Endothelial cell of umbilical vein (primary cell): Measurements from ENCODE around the gene GABBR2. TPM values are rescaled to one million over a fixed set of nuclear protein-coding genes. Genes with fewer than 3 reads are reported as not detected.

ENCODE experiments used
- BruUV-seq: library from RNA; stranded (reverse); fragments of 400-500 nt; replicated peaks from 2 replicates; lab custom pipeline; 2021; lab: Mats Ljungman, UMichigan
- CTCF ChIA-PET: fragments of 300-600, 350-600 bp; sonication (Branson Sonifier 250); formaldehyde crosslinking; loops from one replicate; lab custom pipeline; 2021; ENCODE audit warnings: antibody characterized with exemption, inconsistent platforms; lab: Charles Lee
- POLR2A ChIA-PET: fragments of 300-600, 350-600 bp; sonication (Branson Sonifier 250); formaldehyde crosslinking; loops from one replicate; lab custom pipeline; 2021; ENCODE audit warnings: antibody characterized with exemption, inconsistent platforms; lab: Charles Lee
- DNase-seq: peaks from one replicate; pipeline ENCODE4 v3.0.0-alpha.2; 2011; ENCODE audit warnings: low read depth, low spot score
- FAIRE-seq: peaks from 2 replicates; lab custom pipeline; 2011; peaks lifted over from hg19 to GRCh38; lab: Jason Lieb, UNC
- H2AFZ ChIP-seq: 2 replicates; pipeline ENCODE4 v1.6.0; 2012; ENCODE audit warnings: low read depth, low read length, control low read depth, inconsistent platforms
- H3K27ac ChIP-seq: 2 replicates; pipeline ENCODE4 v1.5.1; 2011; ENCODE audit warnings: low read depth, mild to moderate bottlenecking, control low read depth, low read length, moderate library complexity; ENCODE audit not compliant: insufficient read depth
- H3K27me3 ChIP-seq, 2 experiments: 2 replicates each; pipeline versions ENCODE4 v1.6.0 to v1.6.1; 2011; ENCODE audit warnings: low read length in 2 of 2, mixed read lengths in 1 of 2; ENCODE audit not compliant: control insufficient read depth in 2 of 2, insufficient read depth in 2 of 2
- H3K36me3 ChIP-seq, 2 experiments: 2 replicates in 1 of 2; 3 replicates in 1 of 2; pipeline ENCODE4 v1.5.1; 2011; ENCODE audit warnings: low read length in 2 of 2, mild to moderate bottlenecking in 1 of 2, moderate library complexity in 1 of 2; ENCODE audit not compliant: control insufficient read depth in 2 of 2, insufficient read depth in 2 of 2; ENCODE audit errors: extremely low read depth in 1 of 2
- H3K4me1 ChIP-seq: 3 replicates; pipeline ENCODE4 v1.5.1; 2011; ENCODE audit warnings: mild to moderate bottlenecking, low read length; ENCODE audit not compliant: control insufficient read depth, insufficient read depth; ENCODE audit errors: extremely low read depth
- H3K4me2 ChIP-seq: 2 replicates; pipeline ENCODE4 v1.6.1; 2011; ENCODE audit warnings: low read length, control low read depth, mixed read lengths; ENCODE audit not compliant: insufficient read depth
- H3K4me3 ChIP-seq, 3 experiments: fragments of 200-600 bp in 1 of 3; sonication (generic), shearing (Covaris generic) in 1 of 3; replicated peaks in 1 of 3; 2 replicates each; pipeline ENCODE4 v1.5.1; 2011 to 2016; ENCODE audit warnings: control low read depth in 3 of 3, low read length in 3 of 3, mild to moderate bottlenecking in 2 of 3, inconsistent platforms in 1 of 3, low read depth in 1 of 3, moderate library complexity in 1 of 3; ENCODE audit not compliant: insufficient read depth in 1 of 3
- H3K79me2 ChIP-seq: 2 replicates; pipeline ENCODE4 v1.6.0; 2012; ENCODE audit warnings: low read length, inconsistent platforms; ENCODE audit not compliant: control insufficient read depth, insufficient read depth
- H3K9ac ChIP-seq: replicated peaks from 2 replicates; pipeline ENCODE3; 2011; ENCODE audit warnings: low read length, control low read depth; ENCODE audit not compliant: insufficient read depth; ENCODE audit errors: extremely low read depth
- H3K9me1 ChIP-seq: replicated peaks from 3 replicates; pipeline ENCODE4 v1.6.0; 2011; ENCODE audit warnings: mild to moderate bottlenecking, low read length; ENCODE audit not compliant: control insufficient read depth, insufficient read depth; ENCODE audit errors: extremely low read depth
- H3K9me3 ChIP-seq: replicated peaks from 2 replicates; pipeline ENCODE4 v1.5.1; 2012; ENCODE audit warnings: low read length, inconsistent platforms; ENCODE audit not compliant: control insufficient read depth, insufficient read depth
- H4K20me1 ChIP-seq: replicated peaks from 2 replicates; pipeline ENCODE3; 2011; ENCODE audit warnings: mild to moderate bottlenecking, low read length; ENCODE audit not compliant: control insufficient read depth, insufficient read depth; ENCODE audit errors: extremely low read depth
- CTCF ChIP-seq, 2 donors: IDR thresholded peaks; 1 replicate in 1 of 2; 2 replicates in 1 of 2; pipeline ENCODE4 v1.5.1; 2011; ENCODE audit warnings: low read length in 2 of 2, mild to moderate bottlenecking in 2 of 2, moderate library complexity in 2 of 2, control low read depth in 1 of 2, inconsistent platforms in 1 of 2, low read depth in 1 of 2; ENCODE audit not compliant: insufficient read depth in 1 of 2; ENCODE audit errors: extremely low read depth in 1 of 2
- EZH2 ChIP-seq: IDR thresholded peaks from 2 replicates; pipeline ENCODE4 v1.6.1; 2012; ENCODE audit warnings: borderline replicate concordance, low read depth, mild to moderate bottlenecking, moderate library complexity, low read length, inconsistent platforms; ENCODE audit not compliant: severe bottlenecking
- FOS ChIP-seq: IDR thresholded peaks from 2 replicates; pipeline ENCODE4 v1.6.1; 2011; ENCODE audit warnings: mild to moderate bottlenecking, low read length, moderate library complexity, borderline replicate concordance; ENCODE audit not compliant: insufficient read depth
- GATA2 ChIP-seq: IDR thresholded peaks from 2 replicates; pipeline ENCODE4 v1.7.0; 2011; ENCODE audit warnings: low read depth, mild to moderate bottlenecking, moderate library complexity, mixed read lengths, low read length; ENCODE audit not compliant: insufficient read length, insufficient read depth
- JUN ChIP-seq: IDR thresholded peaks from 2 replicates; pipeline ENCODE4 v1.6.1; 2011; ENCODE audit warnings: borderline replicate concordance, low read depth; ENCODE audit not compliant: insufficient read length, insufficient read depth
- MAX ChIP-seq: IDR thresholded peaks from 2 replicates; pipeline ENCODE4 v1.6.1; 2011; ENCODE audit not compliant: insufficient read depth, insufficient read length
- MYC ChIP-seq: IDR thresholded peaks from one replicate; pipeline ENCODE4 v1.6.1; 2011; ENCODE audit warnings: mild to moderate bottlenecking, low read depth, low read length
- POLR2A ChIP-seq: IDR thresholded peaks from 2 replicates; pipeline ENCODE4 v1.6.1; 2012; ENCODE audit warnings: low read depth, mild to moderate bottlenecking, control low read depth, low read length
- POLR2AphosphoS5 ChIP-seq: IDR thresholded peaks from 2 replicates; pipeline ENCODE4 v1.6.1; 2012; ENCODE audit warnings: low read depth, mild to moderate bottlenecking, control low read depth, low read length, moderate library complexity; ENCODE audit not compliant: insufficient read depth
- dilution Hi-C: fragments of 300-500 bp; cut with MboI; formaldehyde crosslinking; loops from one replicate; pipeline ENCODE4 v1.15.0; 2019; ENCODE audit warnings: low sequenced_read_pairs; ENCODE audit not compliant: extremely low pct_ligation_motif_present
- intact Hi-C: fragments of 100-400 bp; cut with micrococcal nuclease; formaldehyde crosslinking; loops from one replicate; pipeline ENCODE4 v1.10.0; 2022
- polyA plus RNA-seq, 4 experiments: library from polyadenylated mRNA; depleted of rRNA in 3 of 4; stranded (reverse) in 3 of 4; unstranded in 1 of 4; fragments of >200 nt; gene quantifications; 2 replicates each; pipeline versions ENCODE4 v1.2.1 to v1.2.3, GENCODE V29; 2011 to 2012; ENCODE audit warnings: missing spikeins in 1 of 4
- total RNA-seq: library from RNA; stranded (reverse); gene quantifications from 2 replicates; pipeline ENCODE4 v1.2.3, GENCODE V29; 2021

GABBR2 gene
- total and polyA plus RNA-seq, 2 donors (not counting 3 experiments of a cell fraction or from before 2014, with no cell fraction given), result 1.1 to 9.2 TPM

DNA sequence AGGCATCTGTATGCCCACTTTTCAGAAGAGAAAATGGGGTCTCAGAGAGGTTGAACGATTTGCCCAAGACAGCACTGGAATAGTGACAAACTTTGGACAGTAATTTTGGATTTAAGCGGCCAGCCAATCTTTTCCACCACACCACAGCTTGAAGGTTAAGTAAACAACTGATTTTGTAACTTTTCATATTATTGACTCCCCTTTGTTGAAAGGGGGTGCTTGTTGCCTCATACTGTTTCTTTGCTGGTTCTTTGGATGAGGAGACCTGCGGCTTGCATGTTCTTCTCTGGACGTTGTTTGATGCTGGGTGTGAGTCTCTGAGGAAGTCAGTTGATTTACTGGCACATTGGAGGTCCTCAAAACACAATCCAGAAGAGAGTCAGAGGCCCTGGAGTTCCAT lies 11.7 kb upstream of the GABBR2 start:
- H2AFZ ChIP-seq, result no peak overlapping the region
- peaks cover 8 to 16% of the 10 kb centered on the region in 2 experiments for H3K27me3 ChIP-seq
- H3K79me2 ChIP-seq, result no peaks in the 10 kb centered on the region
- intact Hi-C loops (no loop called here), dilution Hi-C loops (no loop called here)
- ChIA-PET POLR2A (no interaction called here), CTCF (no interaction called here)
- H3K9me1 ChIP-seq, result no peaks in the 10 kb centered on the region
- no peak for DNase-seq
- no peaks in the 10 kb centered on the region for H4K20me1 ChIP-seq
- no peaks in the 10 kb centered on the region for H3K36me3 ChIP-seq
- no peak overlapping the region for H3K9ac ChIP-seq
- H3K27ac ChIP-seq, result no peak overlapping the region
- no peaks in the 10 kb centered on the region for H3K9me3 ChIP-seq
- TF ChIP-seq MYC (no peak), CTCF (IDR thresholded peaks at IDR 0.05; ENCODE audit: extremely low read depth in 1 of 2, insufficient read depth in 1 of 2, low read depth in 1 of 2, low read length in 2 of 2) (no peak), POLR2AphosphoS5 (no peak), JUN (no peak), FOS (no peak), EZH2 (no peak)
- H3K4me2 ChIP-seq, result no peak overlapping the region
- H3K4me3 ChIP-seq, result no peak overlapping the region
- H3K4me1 ChIP-seq, result no peaks in the 10 kb centered on the region
- no TSS peak for BruUV-seq
- FAIRE-seq, result no peak

DNA sequence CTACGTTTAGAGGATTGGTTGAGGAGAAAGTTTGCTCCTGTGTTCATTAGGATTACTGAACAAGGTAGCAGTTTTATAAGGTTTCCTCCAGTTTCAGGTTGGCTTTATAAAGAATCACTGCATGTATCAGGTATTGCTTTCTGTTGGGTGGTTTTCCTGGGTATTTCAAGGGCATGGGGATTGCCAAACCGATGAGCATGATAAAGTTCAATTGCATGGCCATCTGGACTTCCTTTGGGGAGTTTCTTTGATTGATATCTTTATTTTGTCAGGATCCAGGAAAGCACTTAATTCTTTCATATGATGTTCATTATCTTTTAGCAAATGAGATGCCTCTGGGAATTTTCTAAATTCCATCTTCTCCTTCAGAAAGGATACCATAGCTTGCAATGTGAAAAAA lies 10.3 kb upstream of the GABBR2 start:
- Histone ChIP-seq H3K27ac (no peak overlapping the region), H3K4me2 (no peak overlapping the region), H3K36me3 (no peaks in the 10 kb centered on the region), H3K9ac (no peak overlapping the region), H3K9me3 (no peaks in the 10 kb centered on the region), H3K79me2 (no peaks in the 10 kb centered on the region), H4K20me1 (no peaks in the 10 kb centered on the region), H3K27me3 (peaks cover 7 to 14% of the 10 kb centered on the region in 2 experiments), H2AFZ (no peak overlapping the region), H3K9me1 (no peaks in the 10 kb centered on the region), H3K4me1 (no peaks in the 10 kb centered on the region), H3K4me3 (no peak overlapping the region)
- ChIA-PET POLR2A (no interaction called here), CTCF (interaction anchor here (1.4 to 1.5 kb wide), 2 partner anchors 43 to 56 kb away, joined by 3 to 4 read pairs; no protein-coding TSS in a partner anchor)
- FAIRE-seq (no peak), DNase-seq (no peak)
- intact Hi-C loops (no loop called here), dilution Hi-C loops (no loop called here)
- TF ChIP-seq JUN (no peak), CTCF (IDR thresholded peaks at IDR 0.05; ENCODE audit: extremely low read depth in 1 of 2, insufficient read depth in 1 of 2, low read depth in 1 of 2, low read length in 2 of 2) (no peak), FOS (no peak), MAX (no peak), GATA2 (no peak), POLR2AphosphoS5 (no peak), POLR2A (no peak), EZH2 (no peak), MYC (no peak)
- no TSS peak for BruUV-seq
